ENCODE results near the gene RNASE12.
"Not testable (repeated sequence)": the region's sequence is repeated elsewhere in the genome, so short reads cannot be mapped to it uniquely, and the experiment has no call there.

RNASE12 gene

GRCh38 chr14:20583142-20583541 lies 8.0 kb downstream of the RNASE12 start:
- no peak for DNase-seq (ENCODE audit: low read depth, low spot score)

- no peak for DNase-seq (ENCODE audit: low read depth, low spot score)
Measured at GRCh38 chr14:20580242-20580641, 10.9 kb downstream of the RNASE12 start.

- DNase-seq (ENCODE audit: low read depth, low spot score) = no peak
Measured at GRCh38 chr14:20578784-20579502, 12.2 kb downstream of the RNASE12 start.

GRCh38 chr14:20578325-20578724 lies 12.9 kb downstream of the RNASE12 start:
- no peak for DNase-seq (ENCODE audit: low read depth, low spot score)

GRCh38 chr14:20572382-20572990 lies 18.7 kb downstream of the RNASE12 start:
- DNase-seq (ENCODE audit: low read depth, low spot score) = not testable (repeated sequence)

- DNase-seq (ENCODE audit: low read depth, low spot score) = not testable (repeated sequence)
Measured at GRCh38 chr14:20570720-20571119, 20.5 kb downstream of the RNASE12 start.

- DNase-seq (ENCODE audit: low read depth, low spot score) = not testable (repeated sequence)
Measured at GRCh38 chr14:20569865-20570264, 21.3 kb downstream of the RNASE12 start.

- no peak for DNase-seq (ENCODE audit: low read depth, low spot score)
Measured at GRCh38 chr14:20569066-20569465, 22.1 kb downstream of the RNASE12 start.

GRCh38 chr14:20568393-20568792 lies 22.8 kb downstream of the RNASE12 start:
- no peak for DNase-seq (ENCODE audit: low read depth, low spot score)

- not testable (repeated sequence) for DNase-seq (ENCODE audit: low read depth, low spot score)
Measured at GRCh38 chr14:20567199-20567598, 24.0 kb downstream of the RNASE12 start.

- no peak for DNase-seq (ENCODE audit: low read depth, low spot score)
Measured at GRCh38 chr14:20564501-20564997, 26.6 kb downstream of the RNASE12 start.

GRCh38 chr14:20563971-20564370 lies 27.2 kb downstream of the RNASE12 start:
- DNase-seq (ENCODE audit: low read depth, low spot score) = no peak

GRCh38 chr14:20560961-20561360 lies 30.2 kb downstream of the RNASE12 start, which contains the start of gene RNASE9:
Gene RNASE9 (minus strand): TSS chr14:20561047.
- DNase-seq (ENCODE audit: low read depth, low spot score) = no peak

- DNase-seq (ENCODE audit: low read depth, low spot score) = no peak
Measured at GRCh38 chr14:20559461-20559904, 31.7 kb downstream of the RNASE12 start.

GRCh38 chr14:20557212-20557542 lies 34.0 kb downstream of the RNASE12 start:
- no peak for DNase-seq (ENCODE audit: low read depth, low spot score)

GRCh38 chr14:20556500-20557211 lies 34.5 kb downstream of the RNASE12 start:
- no peak for DNase-seq (ENCODE audit: low read depth, low spot score)

- no peak for DNase-seq (ENCODE audit: low read depth, low spot score)
Measured at GRCh38 chr14:20555845-20556244, 35.3 kb downstream of the RNASE12 start.

GRCh38 chr14:20553024-20553423 lies 38.2 kb downstream of the RNASE12 start:
- DNase-seq (ENCODE audit: low read depth, low spot score) = no peak

GRCh38 chr14:20551606-20552005 lies 39.6 kb downstream of the RNASE12 start:
- DNase-seq (ENCODE audit: low read depth, low spot score) = no peak

- no peak for DNase-seq (ENCODE audit: low read depth, low spot score)
Measured at GRCh38 chr14:20550926-20551325, 40.2 kb downstream of the RNASE12 start.

GRCh38 chr14:20548414-20549158 lies 42.6 kb downstream of the RNASE12 start:
- no peak for DNase-seq (ENCODE audit: low read depth, low spot score)

- DNase-seq (ENCODE audit: low read depth, low spot score) = no peak
Measured at GRCh38 chr14:20546877-20547276, 44.3 kb downstream of the RNASE12 start.

All from astrocyte of the hippocampus (primary cell).